GM11168 (cell line): ENCODE data around the gene BHMT.

Experiments used
- in situ Hi-C: fragments of 300-500 bp; cut with MboI; formaldehyde crosslinking; loops from one replicate; pipeline ENCODE4 v1.12.0; 2022; ENCODE audit warnings: low sequenced_read_pairs; ENCODE audit not compliant: unreplicated experiment

BHMT gene

GRCh38 chr5:79111387-79111959, at the start of gene BHMT:
TSS of gene BHMT (plus strand) at chr5:79111809. CDS start at chr5:79111886, 77 bp downstream.
- in situ Hi-C loops: loop anchor here (10.0 kb wide), 1 partner anchor 87 kb away; no protein-coding TSS in a partner anchor

GRCh38 chr5:79062436-79062835, 49.2 kb upstream of the BHMT start:
- in situ Hi-C loops: no loop called here

GRCh38 chr5:79069488-79070349, 41.9 kb upstream of the BHMT start, which contains the start of the genes BHMT2 and DMGDH:
TSS of gene BHMT2 (plus strand) at chr5:79069767. CDS start at chr5:79069783, 16 bp downstream.
TSS of gene DMGDH (minus strand) at chr5:79069674. CDS start at chr5:79069620, 54 bp downstream.
- in situ Hi-C loops: no loop called here

- in situ Hi-C loops: no loop called here
Measured at GRCh38 chr5:79070350-79070667, 41.3 kb upstream of the BHMT start.

GRCh38 chr5:79074641-79075040, 37.0 kb upstream of the BHMT start:
- in situ Hi-C loops: no loop called here

- in situ Hi-C loops: no loop called here
Measured at GRCh38 chr5:79075646-79076426, 35.8 kb upstream of the BHMT start.

GRCh38 chr5:79076819-79077218, 34.8 kb upstream of the BHMT start:
- in situ Hi-C loops: no loop called here

- in situ Hi-C loops: no loop called here
Measured at GRCh38 chr5:79077680-79078365, 33.8 kb upstream of the BHMT start.

- in situ Hi-C loops: no loop called here
Measured at GRCh38 chr5:79080804-79081203, 30.8 kb upstream of the BHMT start.

- in situ Hi-C loops: no loop called here
Measured at GRCh38 chr5:79081779-79082178, 29.8 kb upstream of the BHMT start.

- in situ Hi-C loops: no loop called here
Measured at GRCh38 chr5:79086116-79086515, 25.5 kb upstream of the BHMT start.

GRCh38 chr5:79088507-79088906, 23.1 kb upstream of the BHMT start:
- in situ Hi-C loops: no loop called here

GRCh38 chr5:79091064-79091463, 20.5 kb upstream of the BHMT start:
- in situ Hi-C loops: no loop called here

GRCh38 chr5:79093762-79094161, 17.8 kb upstream of the BHMT start:
- in situ Hi-C loops: no loop called here

- in situ Hi-C loops: no loop called here
Measured at GRCh38 chr5:79105868-79106267, 5.7 kb upstream of the BHMT start.

- in situ Hi-C loops: no loop called here
Measured at GRCh38 chr5:79107020-79107796, 4.4 kb upstream of the BHMT start.

GRCh38 chr5:79108086-79108485, 3.5 kb upstream of the BHMT start:
- in situ Hi-C loops: no loop called here

GRCh38 chr5:79108792-79109191, 2.8 kb upstream of the BHMT start:
- in situ Hi-C loops: no loop called here
